Smooth muscle cell (in vitro differentiated cells): ENCODE results near the gene NCBP2L. TPM values are rescaled to one million over a fixed set of nuclear protein-coding genes. Genes with fewer than 3 reads are reported as not detected.

Experiments
- DNase-seq: peaks from one replicate; lab custom pipeline; 2025; ENCODE audit not compliant: unreplicated experiment; lab: John Stamatoyannopoulos, UW
- H2AFZ ChIP-seq: fragments of 200-600 bp; sonication (generic); 2 replicates; pipeline ENCODE4 v1.6.0; 2016; ENCODE audit warnings: antibody characterized with exemption, low read depth, mild to moderate bottlenecking
- H3F3A ChIP-seq: fragments of 200-600 bp; sonication (generic); 2 replicates; pipeline ENCODE4 v1.6.0; 2017; ENCODE audit warnings: antibody characterized with exemption, low read depth
- H3K27ac ChIP-seq: fragments of 200-600 bp; sonication (generic); 2 replicates; pipeline ENCODE4 v1.5.1; 2016; ENCODE audit warnings: low read depth, mild to moderate bottlenecking
- H3K27me3 ChIP-seq: fragments of 200-600 bp; sonication (generic); 2 replicates; pipeline ENCODE4 v1.6.1; 2016; ENCODE audit warnings: low read depth, mild to moderate bottlenecking
- H3K36me3 ChIP-seq: fragments of 200-600 bp; sonication (generic); 2 replicates; pipeline ENCODE4 v1.5.1; 2016; ENCODE audit warnings: low read depth
- H3K4me1 ChIP-seq: fragments of 200-600 bp; sonication (generic); 2 replicates; pipeline ENCODE4 v1.5.1; 2016; ENCODE audit warnings: low read depth
- H3K4me2 ChIP-seq: fragments of 200-600 bp; sonication (generic); 2 replicates; pipeline ENCODE4 v1.6.0; 2016; ENCODE audit warnings: mild to moderate bottlenecking
- H3K4me3 ChIP-seq: fragments of 200-600 bp; sonication (generic); 2 replicates; pipeline ENCODE4 v1.5.1; 2016; ENCODE audit warnings: mild to moderate bottlenecking
- H3K79me2 ChIP-seq: fragments of 200-600 bp; sonication (generic); 2 replicates; pipeline ENCODE4 v1.6.0; 2016; ENCODE audit warnings: low read depth, mild to moderate bottlenecking
- H3K9ac ChIP-seq: fragments of 200-600 bp; sonication (generic); 2 replicates; pipeline ENCODE4 v1.6.0; 2016; ENCODE audit warnings: low read depth
- H3K9me3 ChIP-seq: fragments of 200-600 bp; sonication (generic); replicated peaks from 2 replicates; pipeline ENCODE4 v1.5.1; 2016; ENCODE audit warnings: low read depth
- H4K20me1 ChIP-seq: fragments of 200-600 bp; sonication (generic); 2 replicates; pipeline ENCODE4 v1.6.0; 2016; ENCODE audit warnings: low read depth
- WGBS: methylation state at CpG from one replicate; pipeline ENCODE4 v1.1.7; 2016; ENCODE audit warnings: low lambda C conversion rate; 5-methylcytosine and 5-hydroxymethylcytosine counted together
- polyA plus RNA-seq: library from polyadenylated mRNA; unstranded; fragments of >200 nt; fragmentation: Nextera tagmentation; extraction: Ambion mirVana; gene quantifications from 2 replicates; pipeline ENCODE4 v1.2.1, GENCODE V29; 2016
- total RNA-seq: library from RNA; depleted of rRNA; stranded (reverse); fragments of >200 nt; gene quantifications from 2 replicates; pipeline ENCODE4 v1.2.3, GENCODE V29; 2014
- TF ChIP-seq, protein P1 (sequence below): fragments of 200-600 bp; sonication (generic); IDR thresholded peaks from 2 replicates; pipeline ENCODE4 v1.5.1; 2017; ENCODE audit warnings: borderline replicate concordance, mild to moderate bottlenecking, antibody characterized with exemption; ENCODE audit not compliant: insufficient read depth, poor library complexity, severe bottlenecking

Gene NCBP2L
- total and polyA plus RNA-seq, 2 experiments from 2014 or later: not detected

DNA sequence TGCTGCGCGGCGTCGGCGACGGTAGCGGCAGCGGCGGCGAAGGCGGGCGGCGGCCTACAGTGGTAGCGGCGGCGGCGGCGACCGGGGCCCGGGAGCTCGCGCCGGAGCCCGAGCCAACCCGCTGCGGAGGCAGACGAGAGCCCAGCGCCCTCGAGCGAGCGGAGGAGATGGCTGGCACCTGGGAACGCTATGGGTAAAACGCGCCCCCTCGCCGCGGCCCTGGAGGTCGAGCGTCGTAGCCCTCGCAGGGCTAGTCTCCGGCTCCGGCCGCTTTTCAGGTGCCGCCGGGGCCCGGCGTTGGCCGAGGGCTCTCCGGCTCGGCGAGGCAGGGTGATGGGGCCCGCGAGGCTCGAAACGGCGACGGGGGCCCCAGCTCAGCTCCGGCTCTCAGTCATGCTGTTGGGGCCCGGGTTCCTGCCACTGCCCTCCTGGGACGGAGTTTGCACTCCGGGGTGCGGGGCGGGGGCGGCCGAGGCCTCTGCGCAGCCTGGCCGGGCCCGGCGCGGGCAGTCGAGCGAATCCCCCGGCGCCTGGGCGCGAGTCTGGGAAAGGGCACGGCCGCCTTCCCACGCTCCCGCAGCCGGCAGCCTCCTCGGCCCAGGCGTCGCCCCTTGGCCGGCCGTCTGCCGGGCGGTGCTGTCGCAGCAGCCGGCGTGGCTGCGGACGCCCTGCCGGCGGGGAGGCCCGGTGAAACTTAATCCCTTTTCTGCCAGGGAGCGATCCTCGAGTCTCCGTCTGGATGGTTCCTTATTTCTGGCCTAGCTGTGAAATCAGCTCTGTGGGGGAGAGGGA, 48.9 kb downstream of the NCBP2L start:
- Histone ChIP-seq H3K36me3 (no peaks in the 10 kb centered on the region), H4K20me1 (peaks cover 29% of the 10 kb centered on the region), H3K79me2 (peaks cover 17% of the 10 kb centered on the region), H3K4me1 (no peaks in the 10 kb centered on the region), H2AFZ (peak overlapping the region; percentile 66), H3K27ac (peak overlapping the region; percentile 57), H3K4me2 (peak overlapping the region; percentile 86), H3K9ac (peak overlapping the region; percentile 47), H3K4me3 (peak overlapping the region; percentile 56), H3K9me3 (no peaks in the 10 kb centered on the region), H3K27me3 (no peaks in the 10 kb centered on the region), H3F3A (no peaks in the 10 kb centered on the region)
- peak; percentile 25 for DNase-seq
- WGBS: 43% methylated on average over 98 of the region's 100 CpGs
- TF ChIP-seq, protein P1, sequence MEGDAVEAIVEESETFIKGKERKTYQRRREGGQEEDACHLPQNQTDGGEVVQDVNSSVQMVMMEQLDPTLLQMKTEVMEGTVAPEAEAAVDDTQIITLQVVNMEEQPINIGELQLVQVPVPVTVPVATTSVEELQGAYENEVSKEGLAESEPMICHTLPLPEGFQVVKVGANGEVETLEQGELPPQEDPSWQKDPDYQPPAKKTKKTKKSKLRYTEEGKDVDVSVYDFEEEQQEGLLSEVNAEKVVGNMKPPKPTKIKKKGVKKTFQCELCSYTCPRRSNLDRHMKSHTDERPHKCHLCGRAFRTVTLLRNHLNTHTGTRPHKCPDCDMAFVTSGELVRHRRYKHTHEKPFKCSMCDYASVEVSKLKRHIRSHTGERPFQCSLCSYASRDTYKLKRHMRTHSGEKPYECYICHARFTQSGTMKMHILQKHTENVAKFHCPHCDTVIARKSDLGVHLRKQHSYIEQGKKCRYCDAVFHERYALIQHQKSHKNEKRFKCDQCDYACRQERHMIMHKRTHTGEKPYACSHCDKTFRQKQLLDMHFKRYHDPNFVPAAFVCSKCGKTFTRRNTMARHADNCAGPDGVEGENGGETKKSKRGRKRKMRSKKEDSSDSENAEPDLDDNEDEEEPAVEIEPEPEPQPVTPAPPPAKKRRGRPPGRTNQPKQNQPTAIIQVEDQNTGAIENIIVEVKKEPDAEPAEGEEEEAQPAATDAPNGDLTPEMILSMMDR: no peak

DNA sequence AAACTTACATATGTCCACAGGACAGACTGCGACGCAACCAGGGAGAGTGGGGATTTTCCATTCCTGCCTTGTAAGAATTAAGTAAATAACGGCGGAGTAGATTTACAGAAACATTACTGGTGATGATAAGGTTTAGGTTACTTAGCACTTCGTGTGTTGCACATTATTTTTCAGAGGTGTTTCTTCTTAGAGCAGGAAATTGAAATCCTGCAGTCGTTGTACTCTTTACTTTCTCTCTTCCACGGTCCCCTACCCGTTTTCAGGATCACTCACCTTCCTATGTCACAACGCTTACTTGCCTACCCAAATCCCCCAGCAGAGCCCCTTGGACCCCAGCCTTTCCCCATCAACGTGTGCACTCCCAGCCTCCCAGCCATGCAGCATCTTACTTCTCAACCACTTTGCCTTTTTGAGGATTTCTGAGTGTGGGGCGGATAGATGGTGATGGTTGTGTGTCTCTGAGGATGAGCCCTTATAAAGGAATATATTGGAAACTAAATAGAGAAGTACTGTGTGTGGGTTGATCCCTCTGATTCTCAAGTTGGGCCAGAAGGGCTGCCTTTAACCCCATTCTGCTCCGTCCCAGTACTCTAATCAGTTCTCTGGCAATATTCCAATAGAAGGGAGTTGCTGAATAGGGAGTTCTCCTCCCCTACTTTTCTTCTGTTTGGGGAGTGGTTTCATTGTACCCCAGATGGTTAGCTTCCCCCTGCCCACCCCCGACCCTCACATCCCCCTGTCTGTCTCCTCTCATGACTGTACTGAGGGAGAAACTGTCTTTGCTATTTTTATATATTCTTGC, 49.7 kb downstream of the NCBP2L start:
- DNase-seq: no peak
- Histone ChIP-seq H3F3A (no peaks in the 10 kb centered on the region), H3K27me3 (no peaks in the 10 kb centered on the region), H3K4me1 (no peaks in the 10 kb centered on the region), H3K9me3 (no peaks in the 10 kb centered on the region), H3K79me2 (peaks cover 17% of the 10 kb centered on the region), H3K9ac (peak overlapping the region; percentile 47), H3K36me3 (no peaks in the 10 kb centered on the region), H3K4me2 (peak overlapping the region; percentile 86), H3K4me3 (peak overlapping the region; percentile 56), H2AFZ (peak overlapping the region; percentile 66), H3K27ac (peak overlapping the region; percentile 57), H4K20me1 (peaks cover 29% of the 10 kb centered on the region)
- TF ChIP-seq, protein P1: no peak
- WGBS: 54% methylated on average over 13 of the region's 13 CpGs

DNA sequence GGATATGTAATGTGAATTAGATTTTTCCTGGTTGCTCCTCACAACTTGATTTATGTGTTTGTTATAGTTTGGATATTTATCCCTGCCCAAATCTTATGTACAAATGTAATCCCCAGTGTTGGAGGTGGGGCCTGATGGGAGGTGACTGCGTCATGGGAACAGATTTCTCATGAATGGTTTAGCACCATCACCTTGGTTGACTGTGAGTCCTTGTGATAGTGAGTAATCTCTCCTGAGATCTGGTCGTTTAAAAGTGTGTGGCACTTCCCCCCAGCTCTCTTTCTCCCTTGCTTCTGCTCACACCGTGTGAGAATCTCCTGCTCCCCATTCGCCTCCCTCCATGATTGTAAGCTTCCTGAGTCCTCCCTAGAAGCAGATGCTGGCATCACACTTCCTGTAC, 50.3 kb downstream of the NCBP2L start:
- H3K36me3 ChIP-seq: no peaks in the 10 kb centered on the region
- H3K79me2 ChIP-seq: peaks cover 17% of the 10 kb centered on the region
- DNase-seq: no peak
- TF ChIP-seq, protein P1: no peak
- no peak overlapping the region for H3K9ac ChIP-seq
- no peak overlapping the region for H2AFZ ChIP-seq
- 53% methylated on average over 4 of the region's 4 CpGs for WGBS
- peak overlapping the region; percentile 56 for H3K4me3 ChIP-seq
- H4K20me1 ChIP-seq: peaks cover 32% of the 10 kb centered on the region
- no peaks in the 10 kb centered on the region for H3K4me1 ChIP-seq
- no peaks in the 10 kb centered on the region for H3K9me3 ChIP-seq
- H3K27me3 ChIP-seq: no peaks in the 10 kb centered on the region
- no peak overlapping the region for H3K27ac ChIP-seq
- H3K4me2 ChIP-seq: no peak overlapping the region
- no peaks in the 10 kb centered on the region for H3F3A ChIP-seq
